ENCODE measurements around the gene SEMA4B.

DNA sequence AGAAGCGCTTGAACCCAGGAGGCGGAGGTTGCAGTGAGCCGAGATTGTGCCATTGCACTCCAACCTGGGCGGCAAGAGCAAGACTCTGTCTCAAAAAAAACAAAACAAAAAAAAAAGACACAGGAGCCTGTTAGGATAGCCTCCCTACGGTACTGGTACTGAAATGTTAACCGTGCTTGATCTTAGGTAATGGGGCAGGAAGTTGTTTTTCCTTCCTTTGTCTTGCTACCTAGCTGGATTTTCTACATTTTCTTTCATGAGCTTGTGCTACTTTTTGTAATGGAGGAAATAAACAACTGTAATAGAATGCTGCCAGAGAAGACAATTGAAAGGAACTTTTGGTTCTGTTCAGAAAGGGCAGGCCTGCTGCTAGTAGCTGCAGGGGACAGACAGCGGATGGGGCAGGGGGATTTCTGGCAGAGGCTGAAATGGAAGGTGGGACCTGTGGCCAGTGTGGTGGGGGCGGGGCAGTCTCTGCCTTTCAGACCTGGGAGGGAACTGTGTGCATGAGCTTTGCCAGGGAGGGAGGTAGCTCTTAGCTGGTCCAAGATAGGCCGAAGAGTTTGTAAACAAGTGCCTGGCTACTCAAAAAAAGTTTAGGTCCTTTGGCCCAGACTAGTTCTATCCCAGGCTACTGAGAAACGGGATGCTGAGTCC is 49.0 kb upstream of the SEMA4B start:
- TF ChIP-seq, protein P1, sequence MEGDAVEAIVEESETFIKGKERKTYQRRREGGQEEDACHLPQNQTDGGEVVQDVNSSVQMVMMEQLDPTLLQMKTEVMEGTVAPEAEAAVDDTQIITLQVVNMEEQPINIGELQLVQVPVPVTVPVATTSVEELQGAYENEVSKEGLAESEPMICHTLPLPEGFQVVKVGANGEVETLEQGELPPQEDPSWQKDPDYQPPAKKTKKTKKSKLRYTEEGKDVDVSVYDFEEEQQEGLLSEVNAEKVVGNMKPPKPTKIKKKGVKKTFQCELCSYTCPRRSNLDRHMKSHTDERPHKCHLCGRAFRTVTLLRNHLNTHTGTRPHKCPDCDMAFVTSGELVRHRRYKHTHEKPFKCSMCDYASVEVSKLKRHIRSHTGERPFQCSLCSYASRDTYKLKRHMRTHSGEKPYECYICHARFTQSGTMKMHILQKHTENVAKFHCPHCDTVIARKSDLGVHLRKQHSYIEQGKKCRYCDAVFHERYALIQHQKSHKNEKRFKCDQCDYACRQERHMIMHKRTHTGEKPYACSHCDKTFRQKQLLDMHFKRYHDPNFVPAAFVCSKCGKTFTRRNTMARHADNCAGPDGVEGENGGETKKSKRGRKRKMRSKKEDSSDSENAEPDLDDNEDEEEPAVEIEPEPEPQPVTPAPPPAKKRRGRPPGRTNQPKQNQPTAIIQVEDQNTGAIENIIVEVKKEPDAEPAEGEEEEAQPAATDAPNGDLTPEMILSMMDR (IDR thresholded peaks at IDR 0.05) = no peak
- TF ChIP-seq POLR2A (IDR thresholded peaks at IDR 0.05) = no peak

Measured in lower leg skin (tissue), 3 donors.